HG03457 (cell line): ENCODE data around the gene KRTAP17-1.
"Not testable (repeated sequence)": the region's sequence is repeated elsewhere in the genome, so short reads cannot be mapped to it uniquely, and the experiment has no call there.

Source experiments
- ATAC-seq: cut with Tn5 transposase; IDR thresholded peaks from one replicate; pipeline ENCODE4 v1.9.1; 2021; ENCODE audit warnings: moderate number of reproducible peaks; ENCODE audit not compliant: unreplicated experiment

KRTAP17-1 gene, protein sequence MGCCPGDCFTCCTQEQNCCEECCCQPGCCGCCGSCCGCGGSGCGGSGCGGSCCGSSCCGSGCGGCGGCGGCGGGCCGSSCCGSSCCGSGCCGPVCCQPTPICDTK

DNA sequence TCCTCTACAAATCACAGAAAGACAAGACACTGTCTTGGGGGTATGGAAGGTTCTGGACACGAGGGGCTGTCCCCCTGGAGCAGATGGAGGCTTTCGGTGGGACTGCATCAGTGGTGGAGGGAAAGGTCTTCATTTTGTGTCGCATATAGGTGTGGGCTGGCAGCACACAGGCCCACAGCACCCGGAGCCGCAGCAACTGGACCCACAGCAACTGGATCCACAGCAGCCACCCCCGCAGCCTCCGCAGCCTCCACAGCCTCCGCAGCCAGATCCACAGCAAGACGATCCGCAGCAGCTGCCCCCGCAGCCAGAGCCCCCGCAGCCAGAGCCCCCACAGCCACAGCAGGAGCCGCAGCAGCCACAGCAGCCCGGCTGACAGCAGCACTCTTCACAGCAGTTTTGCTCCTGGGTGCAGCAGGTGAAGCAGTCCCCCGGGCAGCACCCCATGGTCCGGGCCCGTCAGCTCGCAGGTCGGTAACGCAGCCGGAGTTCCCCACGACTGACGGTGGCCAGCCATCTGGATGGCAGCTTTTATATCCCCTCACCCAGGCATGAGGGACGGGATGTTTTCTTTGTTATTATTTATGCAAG, at the start of gene KRTAP17-1:
KRTAP17-1 (minus strand) TSS at position 507 of the 591 bp plus-strand sequence; CDS start at position 447, 60 bp downstream.
- ATAC-seq, result no peak

DNA sequence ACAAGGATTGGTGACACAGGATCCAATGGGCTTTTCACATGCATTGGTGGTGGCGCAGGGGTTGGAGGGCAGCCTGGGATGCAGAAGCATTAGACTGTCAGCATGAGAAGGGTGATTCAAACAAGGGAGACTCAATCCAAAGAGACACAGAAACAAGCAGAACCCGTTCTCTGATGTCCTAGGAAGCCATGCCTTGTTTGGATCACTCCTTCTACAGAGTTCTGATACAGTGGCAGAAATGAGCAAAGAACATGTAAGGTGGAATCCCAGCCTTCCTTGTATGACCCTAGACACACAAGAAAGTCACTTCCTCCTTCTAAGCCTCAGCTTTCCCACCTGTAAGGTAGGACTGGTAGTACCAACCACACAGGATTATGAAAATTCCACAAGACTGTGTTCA, 48.4 kb upstream of the KRTAP17-1 start:
- ATAC-seq, result no peak

DNA sequence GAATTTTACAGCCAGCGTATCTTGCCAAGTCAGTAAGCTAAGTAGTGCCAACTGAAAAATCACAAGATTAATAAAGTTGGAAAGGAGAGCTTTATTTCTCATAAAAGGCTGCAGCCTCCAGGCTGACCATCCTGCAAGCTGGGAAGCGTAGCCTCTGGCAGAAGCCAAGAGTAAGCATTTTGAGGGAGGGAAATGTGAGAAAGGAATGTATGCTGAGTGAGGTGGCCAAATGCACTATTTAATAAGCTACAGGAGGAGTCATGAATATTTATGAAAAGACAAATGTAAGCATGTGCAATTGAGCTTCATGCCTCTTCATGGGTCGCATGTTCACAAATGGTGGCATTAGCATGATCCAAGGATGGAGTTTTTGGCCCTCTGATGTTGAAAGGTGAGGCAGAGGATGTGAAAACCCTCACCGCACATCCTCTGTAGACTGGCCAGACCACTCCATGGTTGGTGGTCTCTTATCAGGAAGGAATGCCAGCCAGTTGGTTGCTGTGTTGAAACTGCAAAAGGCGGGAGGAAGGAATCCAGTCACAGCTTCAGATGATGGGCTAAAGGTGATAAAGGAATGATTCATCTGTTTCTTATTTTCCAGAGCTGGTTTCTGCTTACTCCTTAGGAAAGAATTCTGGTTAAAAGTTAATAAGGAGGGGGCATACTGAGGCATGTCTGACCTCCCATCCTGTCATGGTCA, 44.9 kb upstream of the KRTAP17-1 start:
- ATAC-seq, result no peak

DNA sequence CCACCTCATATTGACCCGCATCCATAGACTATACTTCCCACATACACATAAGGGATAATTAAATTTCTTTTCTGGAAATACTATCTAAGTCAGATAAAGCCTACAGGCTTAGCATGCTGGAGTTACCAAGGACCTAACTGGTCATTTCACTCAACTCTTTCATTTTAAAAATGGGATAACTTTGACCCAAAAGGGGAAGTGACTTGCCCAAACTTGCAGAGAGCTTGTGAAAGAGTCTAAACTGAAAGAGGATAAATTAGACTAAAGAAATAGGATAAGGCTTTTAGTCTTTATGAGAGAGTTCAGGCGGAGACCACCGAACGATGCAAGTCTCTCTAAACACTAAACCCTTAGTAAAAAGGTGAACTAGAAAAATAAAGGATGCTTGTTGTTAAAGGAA, 39.0 kb upstream of the KRTAP17-1 start:
- no peak for ATAC-seq

DNA sequence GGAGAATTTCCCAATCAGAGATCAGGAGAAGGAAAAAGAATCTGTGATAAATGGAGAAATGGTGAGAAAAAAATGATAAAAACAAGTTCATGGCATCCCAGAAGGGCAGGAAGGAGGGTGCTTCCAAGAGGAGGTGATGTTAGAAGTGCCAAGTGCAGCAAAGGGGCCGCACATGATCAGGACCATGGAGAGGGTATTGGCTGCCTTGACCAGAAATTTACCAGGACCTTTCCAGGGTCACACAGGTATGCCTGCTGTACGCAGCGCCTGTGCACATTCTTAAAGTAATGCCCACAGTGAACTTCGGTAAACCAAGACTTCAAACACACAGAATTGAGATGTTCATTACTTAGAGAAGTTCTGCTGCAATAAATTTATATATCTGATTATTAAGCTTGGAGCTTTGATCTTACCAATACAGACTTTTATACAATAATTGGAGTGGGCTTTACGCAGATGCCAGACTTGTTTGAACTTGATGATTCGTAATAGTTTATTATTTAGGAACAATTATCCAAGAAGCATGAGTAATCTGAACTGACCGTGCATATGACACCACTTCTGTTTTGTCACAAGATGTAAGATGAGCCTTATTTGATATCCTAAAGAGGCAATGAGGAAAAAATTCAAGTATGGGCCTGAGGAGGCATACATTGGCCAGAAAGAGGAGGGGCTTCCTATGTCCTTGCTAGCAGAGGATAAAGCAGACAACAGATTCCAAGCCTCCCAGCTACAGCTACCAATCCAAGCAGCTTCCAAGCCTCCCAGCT, 37.3 kb upstream of the KRTAP17-1 start:
- no peak for ATAC-seq

DNA sequence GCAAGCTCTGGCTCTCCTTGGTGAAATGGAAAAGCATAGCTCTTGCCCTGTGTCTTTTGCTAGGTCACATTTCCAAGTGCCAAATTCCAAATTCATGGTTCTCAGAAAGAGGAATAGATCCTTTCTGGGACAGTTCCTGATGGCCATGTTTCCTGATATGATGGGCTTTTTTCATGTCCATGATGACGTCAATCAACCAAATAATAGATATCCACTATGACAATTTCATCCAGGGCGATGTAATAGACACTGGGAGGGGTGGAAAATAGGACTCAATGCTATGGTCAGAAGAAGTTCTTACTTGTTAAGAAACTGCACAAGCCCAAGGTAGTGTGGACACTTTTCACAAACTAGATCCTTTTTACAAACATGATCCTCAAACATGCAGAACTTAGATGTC, 35.7 kb upstream of the KRTAP17-1 start:
- no peak for ATAC-seq

DNA sequence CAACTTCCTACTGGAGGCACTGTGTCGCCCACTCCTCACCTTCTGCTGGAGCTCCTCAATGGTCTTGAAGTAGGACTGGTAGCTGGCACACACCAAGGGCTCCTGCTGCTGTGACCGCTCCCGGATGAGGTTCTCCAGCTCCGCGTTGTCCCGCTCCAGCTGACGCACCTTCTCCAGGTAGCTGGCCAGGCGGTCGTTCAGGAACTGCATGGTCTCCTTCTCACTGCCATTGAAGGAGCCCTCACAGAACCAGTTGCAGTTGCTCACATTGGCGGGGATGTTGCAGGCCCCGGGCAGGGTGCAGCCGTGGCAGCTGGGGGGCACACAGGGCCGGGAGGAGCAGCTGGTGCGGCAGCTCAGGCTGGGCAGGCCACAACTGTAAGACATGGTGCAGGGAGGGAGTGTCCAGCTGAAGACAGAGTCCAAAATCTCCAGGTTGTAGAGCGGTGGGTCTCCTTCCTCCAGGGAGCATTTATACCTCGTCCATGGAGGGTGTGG, 34.9 kb upstream of the KRTAP17-1 start, which contains the start of gene KRT33A:
KRT33A (minus strand) TSS at position 448 of the 498 bp plus-strand sequence; CDS start at position 387, 61 bp downstream.
- not testable (repeated sequence) for ATAC-seq

DNA sequence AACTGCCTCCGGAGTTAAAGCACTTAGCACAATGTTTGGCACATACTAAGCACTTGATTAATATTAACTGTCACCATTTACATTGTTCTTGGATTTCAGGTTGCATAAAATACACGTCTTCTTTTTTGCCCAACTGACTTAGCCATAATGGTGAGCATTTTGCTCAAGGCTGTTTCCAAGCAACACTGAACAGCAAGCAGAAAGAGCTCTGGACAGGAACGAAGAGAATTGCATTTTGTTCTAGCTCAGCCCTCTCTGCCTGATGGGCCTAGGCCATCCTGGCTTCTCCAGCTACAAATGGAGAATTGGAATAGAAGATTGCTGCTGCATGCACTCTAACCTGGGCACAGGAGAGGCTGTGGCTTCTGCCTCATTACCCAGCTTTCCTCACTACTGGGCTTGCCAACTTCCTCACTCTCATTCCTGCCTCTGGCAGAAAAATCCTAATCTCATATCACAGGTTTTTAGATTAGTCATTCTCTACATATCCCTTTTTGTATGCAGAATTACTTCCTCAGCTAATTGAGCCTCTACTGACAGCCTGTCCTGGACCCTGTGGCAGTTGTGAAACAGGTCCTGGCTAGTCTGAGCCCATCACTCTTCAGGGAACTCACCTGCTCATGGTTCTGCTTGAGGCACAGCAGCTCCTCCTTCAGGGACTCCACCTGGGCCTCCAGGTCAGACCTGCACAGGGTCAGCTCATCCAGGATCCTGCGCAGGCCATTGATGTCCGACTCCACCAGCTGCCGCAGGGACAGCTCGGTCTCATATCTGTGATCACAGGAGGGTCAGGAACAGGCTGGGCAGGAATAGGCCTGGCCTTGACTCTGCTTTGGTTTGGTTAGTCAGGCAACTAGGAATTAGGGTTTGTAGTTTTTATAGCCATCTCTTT, 32.6 kb upstream of the KRTAP17-1 start:
- ATAC-seq, result no peak

DNA sequence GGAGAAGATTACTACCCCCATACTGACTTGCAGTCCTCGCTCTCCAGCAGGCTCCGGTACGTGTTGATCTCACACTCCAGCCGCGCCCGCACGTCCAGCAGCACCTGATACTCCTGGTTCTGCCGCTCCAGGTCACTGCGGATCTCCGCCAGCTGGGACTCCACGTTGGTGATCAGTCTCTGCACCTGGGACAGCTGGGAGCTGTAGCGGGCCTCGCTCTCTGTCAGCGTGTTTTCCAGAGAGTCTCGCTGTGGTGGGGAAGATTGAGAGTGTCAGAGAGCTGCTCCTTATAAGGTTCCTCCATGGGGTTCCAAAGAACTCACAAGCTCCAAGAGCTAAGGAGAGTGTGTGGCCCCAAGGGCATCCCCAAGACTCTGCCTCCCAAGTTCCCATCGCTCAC, 30.9 kb upstream of the KRTAP17-1 start:
- ATAC-seq, result not testable (repeated sequence)

DNA sequence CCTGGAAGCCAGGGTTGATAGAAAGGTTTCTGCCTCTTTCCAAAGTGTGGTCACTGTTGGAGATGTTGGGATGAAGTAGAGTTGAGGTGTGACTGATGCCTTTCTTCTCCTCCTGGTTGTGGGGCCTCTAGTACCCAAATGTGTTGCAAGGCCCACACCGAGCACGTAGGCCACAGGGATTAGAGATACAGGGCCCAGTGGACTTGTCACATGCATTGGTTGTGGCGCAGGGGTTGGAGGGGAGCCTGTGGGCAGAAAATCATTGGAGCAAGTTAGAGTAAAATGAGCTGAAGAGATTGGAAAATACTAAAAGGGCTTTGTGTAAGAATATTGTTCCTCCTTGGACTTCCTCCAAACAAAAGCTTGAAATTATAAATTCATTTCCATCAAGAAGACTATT, 30.5 kb upstream of the KRTAP17-1 start:
- ATAC-seq, result no peak

DNA sequence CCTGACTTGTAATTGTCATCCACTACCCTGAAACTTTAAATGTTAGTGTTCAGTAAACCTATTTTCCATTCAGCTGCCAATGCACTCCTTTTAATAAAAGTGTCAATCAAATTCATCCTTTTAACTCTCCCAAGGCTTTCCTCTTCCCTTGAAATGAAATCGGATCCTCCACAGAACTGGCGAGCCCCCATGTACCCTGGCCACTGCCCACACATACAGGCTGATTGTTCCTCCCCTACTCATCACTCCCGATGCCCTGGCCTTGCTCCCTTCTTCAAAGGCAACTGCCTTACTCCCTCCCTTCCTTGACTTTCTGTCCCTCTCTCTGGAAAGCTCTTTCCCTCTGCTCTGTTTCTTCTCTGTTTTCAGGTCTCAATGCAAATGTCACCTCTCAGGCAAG, 27.5 kb upstream of the KRTAP17-1 start:
- ATAC-seq, result no peak

DNA sequence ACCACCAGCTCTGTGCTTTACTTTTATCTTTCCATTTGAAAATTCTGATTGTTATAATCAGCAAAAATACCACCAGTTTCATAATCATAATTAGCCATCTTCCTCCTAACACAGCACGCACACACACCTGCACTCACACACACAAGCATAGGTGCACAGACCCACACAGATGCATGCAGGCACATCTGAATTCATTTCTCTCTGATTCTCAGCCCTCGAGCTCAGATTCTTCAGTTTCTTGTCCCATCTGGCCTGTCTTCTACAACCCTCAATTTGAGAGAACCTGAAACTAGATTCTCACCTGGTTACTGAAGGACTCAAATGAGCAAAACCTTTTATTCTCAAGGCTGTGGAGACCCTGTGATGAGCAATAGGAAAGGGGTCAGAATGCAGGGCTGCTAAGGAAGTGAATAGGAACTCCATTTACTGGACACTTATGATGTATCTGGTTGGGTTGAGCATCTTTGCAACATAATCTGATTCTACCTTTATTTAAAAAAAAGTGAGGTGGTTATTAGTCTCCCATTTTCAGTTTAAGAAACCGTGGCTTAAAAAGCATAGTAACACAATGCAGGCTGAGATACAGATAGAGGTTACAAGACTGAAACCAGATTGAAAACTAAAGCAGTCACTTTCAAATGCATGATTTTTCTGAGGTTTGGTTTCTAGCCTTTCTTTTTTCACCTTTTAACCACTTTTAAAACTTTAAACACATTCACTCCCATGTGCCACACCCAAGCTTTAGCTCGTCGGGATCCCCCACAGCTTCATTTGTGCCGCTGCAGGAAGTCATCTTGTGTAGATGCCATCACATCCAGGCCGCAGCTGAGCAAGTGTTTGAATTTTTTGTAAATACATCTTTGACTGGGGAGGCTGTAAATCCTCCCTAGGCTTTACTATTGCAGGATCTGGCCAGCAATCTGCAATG, 25.7 kb upstream of the KRTAP17-1 start:
- no peak for ATAC-seq

DNA sequence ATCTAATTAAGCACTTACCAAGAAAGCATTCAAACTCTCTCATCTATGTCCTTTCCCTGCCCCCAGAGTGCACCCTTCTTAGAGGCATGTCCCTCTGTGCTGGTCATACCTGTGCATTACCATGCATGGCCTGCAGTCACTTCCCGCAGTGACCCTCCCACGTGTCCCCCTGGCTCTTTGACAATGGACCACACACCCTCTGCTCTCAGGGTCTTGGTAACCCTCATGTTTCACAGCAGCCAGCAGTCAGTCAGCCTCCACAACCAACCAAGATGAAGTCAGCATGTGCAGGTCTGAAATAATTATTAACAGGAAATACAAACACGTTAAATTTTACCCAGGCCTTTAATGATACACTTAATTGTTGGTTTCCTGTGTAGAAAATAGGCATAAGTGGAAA, 25.0 kb upstream of the KRTAP17-1 start:
- ATAC-seq, result no peak

DNA sequence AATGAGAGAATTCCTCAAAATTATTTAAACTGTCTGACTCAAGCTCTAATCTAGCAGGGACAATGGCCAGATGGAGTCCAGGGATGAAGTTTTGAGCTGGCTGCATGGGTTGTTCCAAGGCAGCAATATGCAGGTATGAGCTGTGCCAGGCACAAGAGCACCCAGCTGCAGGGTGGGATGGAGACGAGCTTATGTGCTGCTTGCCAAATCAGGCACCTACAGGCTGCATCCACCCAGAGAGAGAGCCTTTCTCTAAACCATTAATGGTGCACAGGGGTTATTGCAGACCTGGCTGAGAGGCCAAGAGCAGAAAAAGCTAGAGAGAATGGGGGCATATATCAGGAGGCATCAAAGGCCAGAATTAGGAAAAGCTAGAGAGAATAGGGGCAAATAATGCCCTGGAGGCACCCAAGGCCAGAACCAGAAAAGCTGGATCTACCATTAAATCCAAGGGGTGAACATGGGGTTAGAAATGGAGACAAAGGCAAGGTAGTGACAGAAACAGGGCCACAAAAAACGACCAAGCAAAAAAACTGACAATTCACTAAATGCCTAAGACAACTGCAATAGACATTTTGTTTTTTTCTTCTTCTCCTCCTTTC, 24.2 kb upstream of the KRTAP17-1 start:
- ATAC-seq, result no peak

DNA sequence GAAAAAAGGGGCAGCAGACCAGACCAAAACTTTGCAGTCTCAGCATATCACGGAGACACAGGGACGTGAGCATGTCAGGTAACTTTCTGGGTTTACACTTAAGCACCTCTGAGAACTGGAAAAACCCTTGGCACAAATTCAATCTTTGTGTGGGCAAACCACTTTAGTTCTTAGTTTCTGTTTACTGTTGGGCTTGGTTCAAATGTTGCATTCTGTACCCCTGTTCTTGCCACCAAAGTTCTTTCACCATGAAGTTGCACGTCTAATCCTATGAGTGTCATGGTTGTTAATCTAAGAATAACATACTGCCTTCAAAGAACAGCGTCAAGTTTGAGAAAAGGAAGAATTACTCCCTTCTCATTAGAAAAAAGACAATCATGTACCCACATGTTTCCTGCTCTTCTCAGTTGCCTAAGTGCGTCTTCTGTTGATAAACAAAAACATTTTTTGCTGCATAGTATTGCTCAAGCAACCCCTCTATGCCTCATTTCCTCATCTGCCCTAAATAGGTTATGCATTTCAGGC, 23.5 kb upstream of the KRTAP17-1 start:
- no peak for ATAC-seq

DNA sequence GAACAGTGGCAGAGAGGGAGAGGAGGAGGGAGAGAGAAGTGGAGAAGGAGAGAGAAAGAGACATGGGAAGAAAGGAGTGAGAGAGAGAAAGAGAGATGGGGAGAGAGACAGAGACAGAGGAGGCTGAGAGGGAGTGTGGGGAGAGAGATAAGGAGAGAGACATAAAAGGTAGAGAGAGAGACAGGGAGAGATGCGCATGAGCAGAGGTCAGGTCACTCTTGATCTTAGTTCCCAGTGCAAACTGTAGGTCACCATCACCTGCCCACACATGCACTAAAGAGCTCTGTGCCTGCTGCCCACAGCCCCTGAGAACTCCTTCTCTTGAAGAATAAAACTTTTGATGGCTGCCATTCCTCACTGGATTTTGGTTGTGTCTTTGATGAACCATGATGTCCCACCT, 20.2 kb upstream of the KRTAP17-1 start:
- no peak for ATAC-seq

DNA sequence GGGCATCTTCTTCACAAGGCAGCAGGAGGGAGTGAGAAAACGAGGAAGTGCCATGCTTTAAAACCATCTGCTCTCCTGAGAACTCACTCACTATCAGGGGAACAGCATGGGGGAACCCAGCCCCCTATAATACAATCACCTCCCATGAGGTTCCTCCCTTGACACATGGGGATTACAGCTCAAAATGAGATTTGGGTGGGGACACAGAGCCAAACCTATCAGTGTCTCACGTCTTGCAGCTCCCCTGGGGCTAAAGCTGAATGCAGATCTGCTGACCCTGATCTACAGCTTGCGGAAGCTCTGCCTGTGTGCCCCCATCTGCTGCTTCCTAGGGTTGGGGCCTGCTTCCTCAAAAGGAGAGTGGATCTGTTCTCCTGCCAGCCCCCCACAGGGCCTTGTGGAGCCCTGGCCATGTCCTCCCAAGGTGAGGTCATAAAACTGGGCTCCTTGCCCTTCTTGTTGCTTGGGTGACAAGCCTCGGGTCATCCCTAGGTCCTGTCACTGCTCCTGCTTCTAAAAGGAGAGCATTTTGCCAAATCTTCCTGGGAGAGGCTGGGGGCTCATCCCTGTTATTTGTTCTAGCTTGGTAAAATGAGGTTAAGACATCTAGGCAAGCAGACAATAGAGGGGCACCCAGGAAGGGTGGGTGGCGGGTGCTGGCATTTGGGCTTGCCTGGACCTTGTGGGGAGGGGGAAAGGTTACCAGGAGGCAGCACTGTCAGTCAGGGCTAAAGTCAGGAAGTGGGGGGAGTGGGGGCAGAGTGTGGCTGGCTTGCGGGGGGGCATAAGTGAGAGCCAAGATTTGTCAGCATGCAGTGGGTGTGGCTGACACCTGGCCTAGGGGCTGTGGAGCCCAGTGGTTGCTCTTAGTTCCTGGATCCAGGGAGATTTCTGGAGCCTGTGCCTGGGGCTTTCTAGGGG, 19.1 kb upstream of the KRTAP17-1 start:
- ATAC-seq, result no peak

DNA sequence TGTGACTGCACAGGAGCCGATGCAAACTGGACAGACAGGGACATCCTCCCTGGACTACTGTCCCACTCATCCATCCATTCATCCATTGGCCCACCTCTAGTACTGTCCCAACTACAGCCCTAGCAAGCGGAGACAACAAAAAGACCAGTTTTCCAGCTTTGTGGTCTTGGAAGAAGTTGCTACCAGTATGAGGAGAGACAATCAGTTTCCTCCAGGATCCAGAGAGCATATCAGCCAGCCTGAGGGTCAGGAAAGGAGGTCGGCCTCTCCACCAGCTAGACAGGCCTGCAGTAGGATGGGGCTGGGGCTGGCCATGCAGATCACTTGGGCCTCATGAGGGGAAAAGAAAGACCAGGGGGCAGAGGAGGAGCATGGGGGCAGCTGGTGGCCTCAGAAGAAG, 18.3 kb upstream of the KRTAP17-1 start:
- ATAC-seq, result no peak
